G401 (cell line): ENCODE results near the gene PHACTR1. TPM values are rescaled to one million over a fixed set of nuclear protein-coding genes. Genes with fewer than 3 reads are reported as not detected.
A peak's percentile ranks its signal among the peaks of the same experiment; 100 is the strongest.
"Not testable (repeated sequence)": the region's sequence is repeated elsewhere in the genome, so short reads cannot be mapped to it uniquely, and the experiment has no call there.

Experiments used
- DNase-seq: peaks from one replicate; pipeline ENCODE4 v3.0.0-alpha.2; 2015; ENCODE audit warnings: low spot score
- in situ Hi-C: cut with HindIII; loops from 2 replicates; pipeline ENCODE4 v1.10.0; 2016; ENCODE audit warnings: low sequenced_read_pairs, mixed read lengths
- total RNA-seq: library from RNA; depleted of rRNA; stranded (reverse); fragments of >200 nt; shearing (Covaris generic); gene quantifications from 2 replicates; pipeline ENCODE4 v1.2.3, GENCODE V29; 2014; rRNA removed

PHACTR1 gene
- not detected in 2 replicates for total RNA-seq

DNA sequence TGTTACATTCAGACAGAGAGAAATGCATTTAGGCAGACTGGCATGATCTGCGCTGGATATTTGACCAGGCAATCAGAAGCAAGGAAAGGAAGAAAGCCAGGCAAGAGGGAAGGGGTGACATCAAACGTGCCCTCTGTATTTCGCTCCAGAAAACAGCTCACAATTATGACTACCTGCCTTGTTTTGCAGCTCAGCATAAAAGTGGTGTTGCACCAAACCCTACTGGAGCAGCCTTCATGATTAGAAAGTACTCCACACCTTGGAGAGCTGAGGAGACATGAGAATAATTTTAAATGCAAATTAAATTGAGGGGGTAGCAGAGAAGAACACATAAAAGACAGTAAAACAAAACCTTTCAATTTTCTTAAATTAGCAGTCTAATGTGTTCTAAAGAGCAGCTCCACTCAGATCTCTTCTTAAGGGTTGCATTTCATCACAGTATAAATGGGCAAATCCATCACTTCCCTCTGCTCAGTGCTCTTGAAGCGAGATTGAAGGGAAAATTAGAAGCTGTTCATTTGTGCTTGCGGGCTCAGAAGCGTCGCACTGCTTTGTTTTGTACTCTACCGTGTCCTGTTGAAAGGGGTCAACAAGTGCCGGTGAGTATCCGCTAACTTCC, at the start of gene PHACTR1:
Gene PHACTR1, plus strand, starts transcription at position 470 of the 619 bp plus-strand sequence.
- in situ Hi-C loops, result no loop called here
- peak; percentile 9 for DNase-seq

DNA sequence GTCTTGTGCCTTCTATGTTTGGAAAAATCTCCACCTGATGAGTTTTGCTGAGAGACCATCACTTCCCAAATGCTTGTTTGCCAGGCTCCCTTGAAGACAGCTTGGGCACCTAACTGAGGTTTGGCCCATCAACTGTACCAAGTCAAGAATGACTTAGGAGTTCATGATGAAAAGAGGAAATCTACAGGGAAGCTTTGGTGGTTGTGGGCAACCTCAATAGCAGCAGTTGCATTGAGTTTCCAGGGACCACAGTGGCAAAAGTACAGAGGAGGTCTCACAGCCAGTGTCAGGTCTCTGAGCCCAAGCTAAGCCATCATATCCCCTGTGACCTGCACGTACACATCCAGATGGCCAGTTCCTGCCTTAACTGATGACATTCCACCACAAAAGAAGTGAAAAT, 49.7 kb upstream of the PHACTR1 start:
- in situ Hi-C loops, result no loop called here

DNA sequence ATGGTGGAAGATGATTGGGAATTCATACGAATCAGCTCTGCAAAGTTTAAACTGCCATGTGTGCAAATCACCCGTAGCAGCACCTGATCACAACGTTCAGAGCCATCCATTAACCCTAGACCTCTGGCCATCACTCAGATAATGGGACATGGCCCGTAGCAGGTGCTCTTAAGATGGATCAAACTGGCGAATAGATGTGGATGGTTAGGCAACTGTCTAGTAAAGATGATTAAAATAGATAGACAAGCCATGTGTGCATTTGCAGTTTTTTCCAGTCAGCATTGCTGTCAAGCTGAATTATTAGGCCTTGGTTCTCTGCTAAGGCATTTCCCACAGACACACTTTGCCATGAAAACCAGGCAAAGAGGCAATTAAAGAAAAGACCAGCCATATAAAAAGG, 40.6 kb upstream of the PHACTR1 start:
- in situ Hi-C loops, result no loop called here
- no peak for DNase-seq

More for the DNA sequence above, 49.7 kb upstream of the PHACTR1 start:
- DNase-seq, result no peak

DNA sequence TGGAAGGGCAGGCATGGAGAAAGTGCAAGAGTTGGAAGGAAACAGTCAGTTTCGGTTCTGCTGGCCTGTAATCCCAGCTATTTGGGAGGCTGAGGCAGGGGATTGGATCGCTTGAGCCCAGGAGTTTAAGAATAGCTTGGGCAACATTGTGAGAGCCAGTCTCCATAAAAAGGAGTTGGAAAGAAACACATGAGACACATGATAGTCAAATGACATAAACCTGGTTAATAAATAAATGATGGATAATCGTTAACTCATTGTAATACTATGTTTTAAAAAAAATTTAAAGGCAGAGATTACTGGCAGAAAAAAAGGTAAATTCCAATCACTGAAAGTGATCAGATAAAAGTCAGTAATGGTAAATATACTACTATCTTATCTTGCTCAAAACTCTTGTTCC, 37.2 kb upstream of the PHACTR1 start:
- in situ Hi-C loops, result no loop called here
- no peak for DNase-seq

DNA sequence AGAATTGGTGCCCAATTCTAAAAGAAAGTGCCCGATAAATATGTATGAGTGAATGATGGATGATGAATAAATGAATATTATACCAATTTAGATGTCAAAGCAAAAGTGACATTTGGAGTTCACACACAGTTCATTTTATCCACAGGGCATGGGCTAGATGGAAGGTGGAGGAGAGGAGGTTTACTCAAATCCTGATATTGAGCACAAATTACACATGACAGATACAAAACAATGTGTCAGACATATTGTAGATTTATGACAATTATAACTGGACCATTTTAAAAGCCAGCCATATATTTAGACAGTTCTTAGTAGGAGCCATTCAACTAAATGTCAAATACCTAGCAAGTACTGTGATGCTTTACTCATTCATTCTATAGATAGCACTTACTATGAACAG, 23.4 kb upstream of the PHACTR1 start:
- in situ Hi-C loops, result no loop called here
- no peak for DNase-seq

DNA sequence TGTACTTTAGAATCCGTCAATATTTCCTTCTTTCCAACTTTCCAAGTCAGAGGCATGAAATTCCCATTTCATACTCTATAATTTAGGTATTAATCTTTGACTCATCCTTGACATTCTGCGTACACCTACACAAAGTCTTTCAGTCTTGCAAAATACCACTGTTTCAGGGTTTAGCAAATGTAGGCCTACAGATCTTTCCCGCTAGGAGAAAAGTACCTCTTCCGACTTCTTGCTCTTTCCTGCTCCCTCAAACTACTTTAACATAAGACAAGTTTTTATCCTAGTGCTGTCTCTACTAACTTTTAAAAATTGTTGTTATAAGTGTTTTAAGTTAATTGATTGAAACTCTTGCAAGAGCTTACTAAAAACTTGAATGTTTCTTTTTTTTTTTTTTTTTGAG, 18.3 kb upstream of the PHACTR1 start:
- in situ Hi-C loops, result no loop called here

DNA sequence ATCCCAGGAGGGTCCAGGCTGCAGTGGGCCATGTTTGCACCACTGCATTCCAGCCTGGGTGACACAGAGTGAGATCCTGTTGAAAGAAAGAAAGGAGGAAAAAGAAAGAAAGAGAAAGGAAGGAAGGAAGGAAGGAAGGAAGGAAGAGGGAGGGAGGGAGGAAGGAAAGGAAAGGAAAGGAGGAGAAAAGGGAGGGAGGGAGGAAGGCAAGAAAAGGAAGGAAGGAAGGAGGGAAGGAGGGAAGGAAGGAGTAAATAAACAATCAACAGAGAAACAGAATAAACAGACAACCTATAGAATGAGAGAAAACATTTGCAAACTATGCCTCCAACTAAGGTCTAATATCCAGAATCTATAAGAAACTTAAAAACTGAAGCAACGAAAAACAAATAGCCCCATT, 11.6 kb upstream of the PHACTR1 start:
- no peak for DNase-seq
- in situ Hi-C loops, result no loop called here

More for the DNA sequence above, 18.3 kb upstream of the PHACTR1 start:
- no peak for DNase-seq

DNA sequence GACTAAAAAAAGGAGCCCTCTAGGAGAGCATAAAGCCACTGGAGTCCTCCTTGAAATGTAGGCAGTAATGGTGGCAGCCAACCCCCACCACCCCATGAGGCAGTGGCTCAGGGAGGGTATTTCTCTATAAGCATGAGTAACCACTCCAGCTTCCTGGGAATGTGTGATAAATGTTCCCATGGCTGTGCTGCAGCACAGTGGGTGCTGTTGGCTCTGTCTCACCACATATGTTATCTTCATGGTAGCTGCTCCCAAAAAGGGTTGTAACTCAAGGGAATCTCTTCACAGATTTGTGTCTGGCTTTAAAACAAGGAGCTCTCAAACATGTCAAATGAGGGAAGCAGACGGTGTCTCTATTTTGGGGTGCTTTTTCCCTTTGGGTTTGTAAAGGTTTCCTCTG, 7.5 kb upstream of the PHACTR1 start:
- no peak for DNase-seq
- in situ Hi-C loops, result no loop called here

DNA sequence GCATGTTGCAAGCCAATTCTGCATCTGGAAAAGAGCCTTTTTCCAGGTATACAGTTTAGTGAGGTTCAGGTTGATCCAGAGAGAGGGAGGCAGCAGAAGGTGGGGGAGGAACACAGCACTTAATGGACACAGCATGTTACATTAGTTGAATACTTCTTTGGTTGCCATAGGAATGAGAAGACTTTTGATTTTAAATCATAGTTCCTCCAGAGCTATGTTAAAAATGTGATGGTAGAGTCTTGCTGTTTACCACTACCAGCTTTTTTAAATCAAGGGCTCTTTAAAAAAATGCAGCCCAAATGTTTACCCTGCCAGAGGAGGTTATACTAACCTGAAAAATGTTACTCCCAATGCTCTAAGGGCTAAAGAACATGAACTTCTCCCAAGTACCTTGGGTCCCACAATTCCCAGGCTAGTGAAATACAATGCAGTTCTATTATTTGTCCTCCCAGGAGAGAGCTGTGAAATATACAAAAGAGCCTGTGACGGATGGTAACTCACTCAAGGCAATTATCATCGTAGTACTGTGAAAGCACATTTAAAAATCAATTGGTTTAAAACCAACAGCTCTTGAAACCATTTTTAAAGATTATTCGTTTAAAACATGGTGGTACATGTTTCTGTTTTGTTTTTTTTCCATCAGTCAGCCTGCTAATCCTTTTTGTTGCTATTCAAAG, 6.9 kb upstream of the PHACTR1 start:
- DNase-seq, result no peak
- in situ Hi-C loops, result no loop called here

DNA sequence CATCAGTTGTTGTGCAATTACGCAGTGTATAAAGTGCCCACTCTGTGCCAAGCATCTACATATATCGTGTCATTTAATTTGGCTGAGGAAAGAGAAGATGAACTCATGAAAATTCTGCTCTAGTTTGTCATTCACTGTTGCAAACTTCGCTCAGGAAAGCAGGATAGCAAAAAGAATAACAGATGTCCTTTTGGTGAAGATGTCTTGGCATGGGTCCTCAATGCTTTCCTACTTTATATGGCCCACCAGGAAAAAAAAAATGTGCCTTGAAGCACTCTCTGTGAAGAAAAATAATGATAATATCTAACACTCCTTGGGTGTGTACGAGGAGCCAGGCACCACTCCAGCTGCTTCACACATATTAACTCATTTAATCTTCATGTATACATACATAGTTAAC, 5.6 kb upstream of the PHACTR1 start:
- in situ Hi-C loops, result no loop called here
- no peak for DNase-seq

DNA sequence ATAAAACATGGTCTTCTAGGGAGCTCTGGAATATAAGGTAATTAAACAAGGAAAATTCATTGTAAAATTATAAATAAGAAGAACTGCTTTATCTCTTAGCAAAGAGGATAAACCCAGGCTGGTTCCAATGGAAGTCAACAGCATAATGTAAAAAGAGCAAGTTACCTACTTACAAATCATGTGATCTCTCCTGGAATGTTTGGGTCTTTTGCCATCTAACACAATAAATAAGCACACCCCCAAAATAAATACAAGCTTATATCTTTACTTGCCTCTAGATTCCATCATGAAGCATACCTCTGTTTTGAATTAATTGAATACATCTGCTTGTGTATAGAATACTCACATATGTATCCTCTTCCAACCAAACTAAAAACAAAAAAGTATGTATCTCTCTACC, 2.5 kb upstream of the PHACTR1 start:
- no peak for DNase-seq
- in situ Hi-C loops, result no loop called here

DNA sequence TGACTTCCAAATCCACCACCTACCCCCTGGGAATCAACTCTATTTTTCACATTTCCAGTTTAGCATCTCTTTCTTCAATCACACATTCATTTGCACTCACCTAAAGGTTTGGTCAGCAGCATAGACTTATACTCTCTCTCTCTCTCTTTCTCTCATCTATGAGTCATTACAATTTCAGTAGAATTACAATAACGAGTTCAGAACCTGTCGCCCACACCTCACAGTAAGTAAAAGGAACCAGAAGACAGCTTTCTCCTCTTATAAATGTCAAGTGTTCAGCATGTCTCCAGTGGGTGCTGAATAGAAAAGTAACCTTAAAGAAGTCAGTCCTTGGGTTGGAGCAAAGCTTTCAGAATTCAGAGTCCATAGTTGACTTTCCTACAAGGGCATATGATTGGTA, 1.1 kb upstream of the PHACTR1 start:
- in situ Hi-C loops, result no loop called here
- DNase-seq, result no peak

DNA sequence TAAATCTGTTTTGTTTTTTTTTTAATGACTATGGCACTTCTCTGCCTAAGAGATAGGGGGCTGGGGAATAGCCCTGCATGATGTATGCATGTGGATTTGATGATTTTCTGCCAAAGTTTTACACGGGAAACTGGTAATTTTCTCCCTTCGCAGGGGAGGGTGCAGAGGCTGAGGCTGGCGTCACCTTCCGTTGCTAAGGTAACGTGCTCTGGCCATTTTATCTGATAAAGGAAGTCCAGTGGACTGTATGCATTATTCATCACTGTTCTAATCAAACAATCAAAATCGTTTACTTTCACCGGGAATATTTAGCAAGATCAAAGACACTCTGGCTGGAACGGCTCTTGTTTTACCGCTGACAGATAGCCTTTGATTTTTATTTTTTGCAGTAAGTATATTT, 789 bp downstream of the PHACTR1 start:
- peak; percentile 45 for DNase-seq
- in situ Hi-C loops, result no loop called here

DNA sequence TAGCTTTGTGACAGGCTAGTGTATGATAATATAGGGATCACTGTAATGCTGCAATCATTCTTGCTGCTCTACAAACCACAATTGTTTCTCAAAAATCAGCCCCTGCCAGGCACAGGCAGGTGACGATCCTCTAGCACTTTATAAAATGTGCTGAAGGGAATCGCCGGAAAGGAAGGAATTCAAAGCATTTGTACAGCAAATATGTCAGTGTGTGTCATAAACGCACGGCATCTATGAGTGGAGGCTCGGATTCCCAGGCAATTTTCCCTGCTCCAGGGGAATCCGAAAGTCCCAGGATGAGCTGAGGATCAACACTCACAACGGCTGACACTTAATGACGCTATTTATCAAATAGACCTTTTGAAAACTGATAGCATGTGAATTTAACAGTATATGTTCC, 1.4 kb downstream of the PHACTR1 start:
- peak; percentile 27 for DNase-seq
- in situ Hi-C loops, result no loop called here

DNA sequence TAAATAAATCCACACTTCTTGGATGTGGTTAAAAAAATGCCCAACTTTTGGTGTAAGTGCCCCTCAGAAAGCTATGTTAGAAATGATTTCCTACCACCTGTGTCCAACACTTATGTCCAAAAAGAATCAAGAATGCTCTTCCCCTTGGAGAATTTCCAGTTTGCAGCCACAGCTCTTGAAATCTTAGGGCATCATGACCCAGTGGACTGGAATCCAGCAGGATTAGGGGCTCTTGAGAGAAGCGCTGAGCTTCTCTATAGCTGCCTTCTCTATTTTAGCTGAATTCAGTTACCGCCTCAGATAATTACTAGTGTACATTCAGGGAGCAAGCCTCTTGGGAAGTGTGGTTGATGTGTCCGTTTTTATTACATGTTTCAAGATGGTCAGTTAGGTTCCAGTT, 2.5 kb downstream of the PHACTR1 start:
- no peak for DNase-seq
- in situ Hi-C loops, result no loop called here

DNA sequence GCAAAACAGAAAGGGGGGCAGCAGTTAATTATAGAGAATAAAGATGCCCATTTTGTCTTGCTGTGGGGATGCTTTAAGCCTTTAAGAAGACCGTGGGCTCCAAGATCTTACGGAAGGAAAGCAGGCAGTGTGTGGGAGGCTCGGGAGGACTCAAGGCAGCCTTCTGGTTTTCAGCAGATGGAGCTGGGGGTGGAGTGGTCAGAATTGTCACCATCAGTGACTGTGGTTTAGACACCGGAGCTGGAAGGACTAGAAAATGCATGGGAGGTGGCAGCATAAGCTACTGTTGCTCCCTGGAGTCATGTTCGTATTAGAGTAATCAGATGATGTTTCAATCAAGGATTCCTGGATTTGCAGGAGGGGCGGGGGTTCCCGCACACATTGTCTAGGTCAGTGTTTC, 3.7 kb downstream of the PHACTR1 start:
- no peak for DNase-seq
- in situ Hi-C loops, result no loop called here

DNA sequence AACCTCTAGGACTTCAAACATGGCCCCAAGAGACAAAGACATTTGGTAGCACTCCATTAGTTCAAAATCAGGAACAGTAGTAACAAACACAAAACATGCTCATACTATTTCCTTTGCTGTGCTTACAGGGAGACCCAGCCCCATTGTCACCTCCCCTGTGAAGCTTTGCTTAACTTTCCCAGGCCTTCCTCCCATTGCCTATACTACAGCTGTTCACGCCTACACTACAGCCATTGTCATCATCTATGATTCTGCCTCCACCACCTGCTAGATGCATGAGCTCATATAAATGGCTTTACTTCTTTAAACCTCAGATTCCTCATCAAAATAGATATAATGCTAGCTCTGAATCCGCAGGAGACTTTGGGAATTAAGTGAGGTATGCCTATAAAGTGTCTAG, 8.7 kb downstream of the PHACTR1 start:
- in situ Hi-C loops, result no loop called here

DNA sequence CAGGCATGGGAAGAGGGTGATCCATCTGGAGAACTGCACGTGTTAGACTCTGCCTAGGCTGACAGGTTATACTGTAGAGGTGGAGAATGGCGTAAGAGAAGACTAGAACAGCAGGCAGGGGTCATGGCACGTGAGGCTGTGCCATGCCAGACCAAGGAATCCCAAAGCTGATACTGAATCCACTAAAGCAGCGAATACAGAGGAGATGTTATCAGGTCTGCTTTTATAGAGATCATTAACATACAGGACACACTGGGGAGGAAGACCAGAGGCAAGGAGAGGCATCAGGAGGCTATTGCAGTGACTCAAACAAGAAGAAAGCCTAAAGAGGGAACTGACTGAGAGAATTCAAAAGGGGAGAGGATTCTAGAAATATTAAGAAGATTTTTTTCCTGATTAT, 12.9 kb downstream of the PHACTR1 start:
- DNase-seq, result no peak
- in situ Hi-C loops, result no loop called here

More for the DNA sequence above, 8.7 kb downstream of the PHACTR1 start:
- DNase-seq, result no peak

DNA sequence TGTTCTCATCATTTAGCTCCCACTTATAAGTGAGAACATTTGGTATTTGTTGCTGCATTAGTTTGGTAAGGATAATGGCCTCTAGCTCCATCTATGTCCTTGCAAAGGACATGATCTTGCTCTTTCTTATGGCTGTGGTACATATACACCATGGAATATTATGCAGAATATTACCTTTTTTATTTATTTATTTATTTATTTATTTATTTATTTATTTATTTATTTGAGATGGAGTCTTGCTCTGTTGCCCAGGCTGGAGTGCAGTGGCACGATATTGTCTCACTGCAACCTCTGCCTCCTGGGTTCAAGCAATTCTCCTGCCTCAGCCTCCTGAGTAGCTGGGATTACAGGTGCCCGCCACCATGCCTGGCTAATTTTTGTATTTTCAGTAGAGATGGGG, 14.2 kb downstream of the PHACTR1 start:
- in situ Hi-C loops, DNase-seq: not testable (repeated sequence)

DNA sequence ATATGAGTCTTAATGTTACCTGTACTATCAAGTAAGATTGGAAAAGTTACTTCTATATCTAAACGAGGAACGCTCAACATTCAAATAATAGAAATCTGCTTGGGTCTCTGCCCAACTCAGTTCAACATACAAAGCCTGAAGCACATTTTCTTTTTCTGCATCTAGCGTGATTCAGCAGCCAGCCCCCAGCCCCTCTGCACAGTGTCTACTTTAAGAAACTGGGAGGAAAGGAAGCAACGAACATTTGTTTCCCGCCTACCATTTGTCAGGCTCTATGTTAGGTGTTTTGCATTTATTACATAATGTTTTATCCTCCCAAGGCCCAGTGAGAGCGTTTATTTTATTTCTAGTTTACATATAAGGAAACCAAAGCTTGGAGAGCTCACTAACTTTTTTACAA, 17.3 kb downstream of the PHACTR1 start:
- in situ Hi-C loops, result no loop called here

DNA sequence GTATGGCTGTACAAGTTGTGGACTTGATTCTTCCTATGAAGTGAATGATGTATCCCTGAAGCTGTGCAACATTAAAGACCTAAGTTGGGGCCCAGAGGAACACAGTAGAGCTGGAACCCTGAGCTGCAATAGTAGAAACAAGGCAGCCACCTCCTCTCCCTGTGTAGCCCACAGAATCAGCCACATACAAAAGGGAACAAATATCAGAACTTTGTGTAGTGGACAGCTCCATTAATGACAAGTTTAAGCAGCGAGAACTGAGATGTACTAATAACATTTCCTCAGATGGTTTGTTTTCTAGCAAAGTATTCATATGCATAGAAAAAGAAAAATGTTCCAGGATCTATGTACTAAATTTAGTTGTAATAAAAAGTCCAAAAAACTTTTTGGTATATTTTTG, 19.2 kb downstream of the PHACTR1 start:
- in situ Hi-C loops, result no loop called here
- no peak for DNase-seq

More for the DNA sequence above, 17.3 kb downstream of the PHACTR1 start:
- no peak for DNase-seq
